Thyroid gland (tissue), 4 donors: ENCODE results near the gene MTCH1. TPM values are rescaled to one million over a fixed set of nuclear protein-coding genes. Genes with fewer than 3 reads are reported as not detected.
A peak's percentile ranks its signal among the peaks of the same experiment; 100 is the strongest.

ENCODE experiments used
- DNase-seq, 2 donors: peaks; one replicate each; pipeline ENCODE4 v3.0.0-alpha.2; 2019
- H3K27ac ChIP-seq, 3 donors: fragments of 200-600 bp; sonication (generic); 1 replicate in 2 of 3; 2 replicates in 1 of 3; pipeline ENCODE4 v1.5.1; 2016 to 2019; ENCODE audit warnings: mild to moderate bottlenecking in 1 of 3, moderate library complexity in 1 of 3
- H3K27me3 ChIP-seq: fragments of 200-600 bp; sonication (generic); one replicate; pipeline ENCODE4 v1.5.1; 2019
- H3K36me3 ChIP-seq, 2 donors: fragments of 200-600 bp; sonication (generic); one replicate each; pipeline ENCODE4 v1.5.1; 2016 to 2019
- H3K4me1 ChIP-seq, 2 donors: fragments of 200-600 bp; sonication (generic); one replicate each; pipeline ENCODE4 v1.5.1; 2017 to 2019
- H3K4me3 ChIP-seq, 3 donors: fragments of 200-600 bp; sonication (generic); replicated peaks in 1 of 3; 1 replicate in 2 of 3; 2 replicates in 1 of 3; pipeline ENCODE4 v1.5.1; 2016; ENCODE audit warnings: mild to moderate bottlenecking in 1 of 3
- H3K9me3 ChIP-seq: fragments of 200-600 bp; sonication (generic); one replicate; pipeline ENCODE4 v1.5.1; 2017
- CTCF ChIP-seq, 6 experiments: fragments of 200-600 bp in 3 of 6; fragments of 450-650 bp in 3 of 6; sonication (generic) in 3 of 6; IDR thresholded peaks; one replicate each; pipeline ENCODE4 v1.5.1; 2016 to 2019; ENCODE audit warnings: antibody characterized with exemption in 6 of 6, mild to moderate bottlenecking in 2 of 6, inconsistent platforms in 1 of 6, moderate library complexity in 1 of 6
- POLR2A ChIP-seq, 2 donors: fragments of 450-650 bp; IDR thresholded peaks; one replicate each; pipeline ENCODE4 v1.6.1; 2017; ENCODE audit warnings: antibody characterized with exemption in 2 of 2, mild to moderate bottlenecking in 2 of 2, moderate library complexity in 1 of 2
- WGBS, 2 donors: methylation state at CpG; one replicate each; pipeline ENCODE4 v1.1.5; 2017; 5-methylcytosine and 5-hydroxymethylcytosine counted together
- intact Hi-C: fragments of 100-400 bp; cut with DNase I; formaldehyde crosslinking; loops from one replicate; pipeline ENCODE4 v1.15.1; 2023
- total RNA-seq, 4 donors: library from RNA; depleted of rRNA; stranded (reverse); fragments of >200 nt; gene quantifications; one replicate each; pipeline ENCODE4 v1.2.3, GENCODE V29; 2016

MTCH1 gene
- total RNA-seq, 4 donors from 2014 or later, result 571 to 1,096 (median 866) TPM

GRCh38 chr6:36976509-36976908, 9.5 kb downstream of the MTCH1 start:
- no peak for DNase-seq
- intact Hi-C loops, result loop anchor here (5.0 kb wide), 1 partner anchor 36 kb away; no protein-coding TSS in a partner anchor
- H3K36me3 ChIP-seq, result peaks cover 51 to 64% of the 10 kb centered on the region in 2 donors
- no peak overlapping the region for H3K4me3 ChIP-seq
- H3K27ac ChIP-seq, result peak overlapping the region in 2 of 3 donors; percentile 27 to 39
- H3K4me1 ChIP-seq, result peaks cover 44 to 64% of the 10 kb centered on the region in 2 donors
- H3K9me3 ChIP-seq, result no peaks in the 10 kb centered on the region
- TF ChIP-seq POLR2A (IDR thresholded peaks at IDR 0.05), result no peak
- no peak for TF ChIP-seq CTCF (IDR thresholded peaks at IDR 0.05)
- WGBS, 2 donors, result 89 to 96% methylated on average over 7 of the region's 7 CpGs
- H3K27me3 ChIP-seq, result no peaks in the 10 kb centered on the region

- TF ChIP-seq POLR2A (IDR thresholded peaks at IDR 0.05) (no peak), CTCF (IDR thresholded peaks at IDR 0.05) (no peak)
- Histone ChIP-seq H3K4me1 (peaks cover 44 to 64% of the 10 kb centered on the region in 2 donors), H3K9me3 (no peaks in the 10 kb centered on the region), H3K4me3 (no peak overlapping the region), H3K36me3 (peaks cover 56 to 70% of the 10 kb centered on the region in 2 donors), H3K27me3 (no peaks in the 10 kb centered on the region), H3K27ac (peak overlapping the region in 2 of 3 donors; percentile 27 to 39)
- 71 to 89% methylated on average over 4 of the region's 4 CpGs for WGBS, 2 donors
- intact Hi-C loops, result loop anchor here (5.0 kb wide), 1 partner anchor 36 kb away; no protein-coding TSS in a partner anchor
- DNase-seq, result no peak
Observed at GRCh38 chr6:36976007-36976264, 10.1 kb downstream of the MTCH1 start.

- DNase-seq, result no peak
- H3K36me3 ChIP-seq, result peaks cover 61 to 75% of the 10 kb centered on the region in 2 donors
- intact Hi-C loops, result loop anchor here (5.0 kb wide), 1 partner anchor 37 kb away; no protein-coding TSS in a partner anchor
- 73 to 83% methylated on average over 6 to 7 of the region's 7 CpGs for WGBS, 2 donors
- H3K4me1 ChIP-seq, result peaks cover 44 to 64% of the 10 kb centered on the region in 2 donors
- peak overlapping the region in 2 of 3 donors; percentile 27 to 39 for H3K27ac ChIP-seq
- no peaks in the 10 kb centered on the region for H3K27me3 ChIP-seq
- H3K9me3 ChIP-seq, result no peaks in the 10 kb centered on the region
- TF ChIP-seq POLR2A (IDR thresholded peaks at IDR 0.05) (no peak), CTCF (IDR thresholded peaks at IDR 0.05) (no peak)
- no peak overlapping the region for H3K4me3 ChIP-seq
Observed at GRCh38 chr6:36975231-36976006, 10.6 kb downstream of the MTCH1 start.

- H3K9me3 ChIP-seq, result no peaks in the 10 kb centered on the region
- peaks cover 53 to 66% of the 10 kb centered on the region in 2 donors for H3K4me1 ChIP-seq
- H3K36me3 ChIP-seq, result peaks cover 79 to 93% of the 10 kb centered on the region in 2 donors
- H3K27me3 ChIP-seq, result no peaks in the 10 kb centered on the region
- TF ChIP-seq CTCF (IDR thresholded peaks at IDR 0.05), result no peak
- TF ChIP-seq POLR2A (IDR thresholded peaks at IDR 0.05), result no peak
- DNase-seq, result peak; percentile 41 to 42
- H3K4me3 ChIP-seq, result no peak overlapping the region
- peak overlapping the region; percentile 34 to 70 (median 67) for H3K27ac ChIP-seq
- WGBS, 2 donors, result 55 to 62% methylated on average over 4 of the region's 4 CpGs
- intact Hi-C loops, result no loop called here
Observed at GRCh38 chr6:36973647-36974046, 12.3 kb downstream of the MTCH1 start.

- DNase-seq, result peak; percentile 82 to 83
- WGBS, 2 donors, result 53 to 55% methylated on average over 1 of the region's 1 CpG
- Histone ChIP-seq H3K4me3 (no peak overlapping the region), H3K9me3 (no peaks in the 10 kb centered on the region), H3K27ac (peak overlapping the region; percentile 34 to 70 (median 67)), H3K27me3 (no peaks in the 10 kb centered on the region), H3K4me1 (peaks cover 53 to 66% of the 10 kb centered on the region in 2 donors), H3K36me3 (peaks cover 80 to 96% of the 10 kb centered on the region in 2 donors)
- TF ChIP-seq CTCF (IDR thresholded peaks at IDR 0.05) (no peak), POLR2A (IDR thresholded peaks at IDR 0.05) (no peak)
- intact Hi-C loops, result no loop called here
Observed at GRCh38 chr6:36973190-36973589, 12.8 kb downstream of the MTCH1 start.
